Hematopoietic multipotent progenitor cell treated with erythropoietin and hydrocortisone succinate and interleukin-3 and kit ligand, for 15 days (in vitro differentiated cells): ENCODE measurements around the gene PIP5K1B.
A peak's percentile ranks its signal among the peaks of the same experiment; 100 is the strongest.
"Not testable (repeated sequence)": the region's sequence is repeated elsewhere in the genome, so short reads cannot be mapped to it uniquely, and the experiment has no call there.

ENCODE experiments used
- DNase-seq: peaks from one replicate; pipeline ENCODE4 v3.0.0-alpha.2; 2015; ENCODE audit warnings: low spot score

PIP5K1B gene

DNA sequence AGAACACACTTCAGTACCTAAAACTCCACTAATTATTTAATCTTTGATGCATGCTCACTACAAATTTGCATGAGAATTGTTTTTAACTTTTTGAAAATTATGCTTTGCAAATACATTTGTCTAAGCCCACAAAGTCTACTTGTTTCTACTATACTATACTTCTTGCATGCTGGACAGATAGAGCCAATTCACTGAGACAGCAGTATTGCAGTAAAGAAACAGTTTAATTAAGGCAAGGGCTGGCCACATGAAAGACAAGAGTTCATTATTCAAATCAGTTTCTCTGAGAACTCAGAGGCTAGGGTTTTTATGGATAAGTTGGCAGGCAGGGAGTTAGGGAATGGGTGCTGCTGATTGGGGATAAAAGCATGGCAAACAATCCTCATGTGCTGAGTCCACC lies 324.5 kb downstream of the PIP5K1B start:
- no peak for DNase-seq

DNA sequence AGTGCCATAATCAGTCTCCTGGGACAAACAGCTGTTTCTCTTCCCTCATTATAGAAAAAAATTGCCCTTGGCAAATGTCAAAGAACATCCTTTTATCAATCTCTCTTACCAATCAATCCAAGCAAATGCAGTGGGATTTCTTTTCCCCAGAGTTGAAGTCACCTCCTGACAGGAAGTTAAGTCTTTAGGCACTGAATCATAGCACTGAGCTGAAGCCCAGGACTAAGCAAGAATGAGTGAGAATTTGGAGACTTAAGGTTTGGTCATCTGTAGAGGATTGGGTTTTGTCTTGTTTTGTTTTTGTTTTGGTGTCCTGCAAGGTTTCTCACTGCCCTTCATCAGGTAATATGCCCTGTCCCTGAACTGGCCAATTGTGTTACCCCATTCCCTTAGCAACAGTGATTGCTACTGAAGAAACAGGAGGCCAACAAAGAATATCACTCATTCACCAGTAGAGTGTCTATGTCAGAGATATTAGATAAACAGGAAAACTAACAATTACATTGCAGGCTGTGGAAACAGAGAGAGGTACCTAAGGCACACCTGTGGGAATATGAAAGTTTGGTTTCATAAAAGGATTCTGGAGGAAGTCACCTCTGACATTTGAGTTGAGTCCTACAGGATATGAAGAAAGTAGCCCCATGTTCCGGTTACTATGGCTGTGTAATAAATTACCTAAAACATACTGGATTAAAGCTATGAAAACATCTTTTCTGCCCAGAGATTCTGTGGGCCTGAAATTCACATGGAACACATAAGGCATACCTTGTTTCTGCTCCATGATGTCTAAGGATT lies 326.0 kb downstream of the PIP5K1B start:
- DNase-seq: no peak

DNA sequence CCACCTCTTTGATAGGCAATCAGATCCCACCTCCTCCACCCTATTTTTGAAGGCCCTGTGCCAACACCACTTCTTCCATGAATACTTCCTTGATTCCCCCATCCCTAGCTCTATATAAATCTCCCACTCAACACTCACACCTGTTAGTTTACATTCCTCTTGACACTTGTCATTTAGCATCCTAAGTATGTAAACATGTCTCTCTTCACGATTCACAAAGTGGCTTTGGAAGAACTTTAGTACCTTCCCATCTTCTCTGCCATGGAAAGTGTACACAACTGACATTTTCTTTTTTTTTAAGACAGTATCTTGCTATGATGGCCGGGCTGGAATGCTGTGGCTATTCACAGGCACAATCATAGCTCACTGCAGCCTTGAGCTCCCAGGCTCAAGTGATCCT lies 329.0 kb downstream of the PIP5K1B start:
- DNase-seq: no peak

DNA sequence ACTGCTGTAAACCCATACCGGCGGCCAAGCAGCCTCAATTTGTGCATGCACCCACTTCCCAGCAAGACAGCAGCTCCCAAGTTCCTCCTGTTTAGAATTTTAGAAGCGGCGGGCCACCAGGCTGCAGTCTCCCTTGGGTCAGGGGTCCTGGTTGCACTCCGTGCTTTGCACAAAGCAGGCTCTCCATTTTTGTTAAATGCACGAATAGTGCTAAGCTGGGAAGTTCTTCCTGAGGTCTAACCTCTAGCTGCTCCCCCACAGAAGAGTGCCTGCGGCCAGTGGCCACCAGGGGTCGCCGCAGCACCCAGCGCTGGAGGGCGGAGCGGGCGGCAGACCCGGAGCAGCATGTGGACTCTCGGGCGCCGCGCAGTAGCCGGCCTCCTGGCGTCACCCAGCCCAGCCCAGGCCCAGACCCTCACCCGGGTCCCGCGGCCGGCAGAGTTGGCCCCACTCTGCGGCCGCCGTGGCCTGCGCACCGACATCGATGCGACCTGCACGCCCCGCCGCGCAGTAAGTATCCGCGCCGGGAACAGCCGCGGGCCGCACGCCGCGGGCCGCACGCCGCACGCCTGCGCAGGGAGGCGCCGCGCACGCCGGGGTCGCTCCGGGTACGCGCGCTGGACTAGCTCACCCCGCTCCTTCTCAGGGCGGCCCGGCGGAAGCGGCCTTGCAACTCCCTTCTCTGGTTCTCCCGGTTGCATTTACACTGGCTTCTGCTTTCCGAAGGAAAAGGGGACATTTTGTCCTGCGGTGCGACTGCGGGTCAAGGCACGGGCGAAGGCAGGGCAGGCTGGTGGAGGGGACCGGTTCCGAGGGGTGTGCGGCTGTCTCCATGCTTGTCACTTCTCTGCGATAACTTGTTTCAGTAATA lies 330.6 kb downstream of the PIP5K1B start, which contains the start of gene FXN:
Gene FXN (plus strand): TSS at position 315 of the 871 bp plus-strand sequence. CDS start 31 bp downstream, at position 346.
- DNase-seq: peak; percentile 84

DNA sequence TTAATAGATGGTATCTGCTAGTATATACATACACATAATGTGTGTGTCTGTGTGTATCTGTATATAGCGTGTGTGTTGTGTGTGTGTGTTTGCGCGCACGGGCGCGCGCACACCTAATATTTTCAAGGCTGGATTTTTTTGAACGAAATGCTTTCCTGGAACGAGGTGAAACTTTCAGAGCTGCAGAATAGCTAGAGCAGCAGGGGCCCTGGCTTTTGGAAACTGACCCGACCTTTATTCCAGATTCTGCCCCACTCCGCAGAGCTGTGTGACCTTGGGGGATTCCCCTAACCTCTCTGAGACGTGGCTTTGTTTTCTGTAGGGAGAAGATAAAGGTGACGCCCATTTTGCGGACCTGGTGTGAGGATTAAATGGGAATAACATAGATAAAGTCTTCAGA lies 331.3 kb downstream of the PIP5K1B start:
- DNase-seq: peak; percentile 59

DNA sequence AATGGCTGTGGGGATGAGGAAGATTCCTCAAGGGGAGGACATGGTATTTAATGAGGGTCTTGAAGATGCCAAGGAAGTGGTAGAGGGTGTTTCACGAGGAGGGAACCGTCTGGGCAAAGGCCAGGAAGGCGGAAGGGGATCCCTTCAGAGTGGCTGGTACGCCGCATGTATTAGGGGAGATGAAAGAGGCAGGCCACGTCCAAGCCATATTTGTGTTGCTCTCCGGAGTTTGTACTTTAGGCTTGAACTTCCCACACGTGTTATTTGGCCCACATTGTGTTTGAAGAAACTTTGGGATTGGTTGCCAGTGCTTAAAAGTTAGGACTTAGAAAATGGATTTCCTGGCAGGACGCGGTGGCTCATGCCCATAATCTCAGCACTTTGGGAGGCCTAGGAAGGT lies 331.8 kb downstream of the PIP5K1B start:
- no peak for DNase-seq

DNA sequence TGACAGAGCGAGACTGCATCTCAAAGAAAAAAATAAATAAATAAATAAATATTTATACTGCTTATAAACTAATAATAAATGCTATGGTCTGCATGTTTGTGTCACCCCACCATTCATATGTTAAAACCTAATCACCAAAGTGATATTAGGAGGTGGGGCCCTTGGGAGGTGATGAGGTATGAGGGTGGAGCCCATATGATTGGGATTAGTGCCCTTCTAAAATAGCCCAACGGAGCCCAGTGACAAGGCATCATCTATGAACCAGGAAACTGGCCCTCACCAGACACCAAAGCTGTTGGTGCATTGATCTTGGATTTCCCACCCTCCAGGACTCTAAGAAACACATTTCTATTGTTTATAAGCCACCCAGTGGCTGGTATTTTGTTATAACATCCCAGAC lies 335.6 kb downstream of the PIP5K1B start:
- DNase-seq: no peak

DNA sequence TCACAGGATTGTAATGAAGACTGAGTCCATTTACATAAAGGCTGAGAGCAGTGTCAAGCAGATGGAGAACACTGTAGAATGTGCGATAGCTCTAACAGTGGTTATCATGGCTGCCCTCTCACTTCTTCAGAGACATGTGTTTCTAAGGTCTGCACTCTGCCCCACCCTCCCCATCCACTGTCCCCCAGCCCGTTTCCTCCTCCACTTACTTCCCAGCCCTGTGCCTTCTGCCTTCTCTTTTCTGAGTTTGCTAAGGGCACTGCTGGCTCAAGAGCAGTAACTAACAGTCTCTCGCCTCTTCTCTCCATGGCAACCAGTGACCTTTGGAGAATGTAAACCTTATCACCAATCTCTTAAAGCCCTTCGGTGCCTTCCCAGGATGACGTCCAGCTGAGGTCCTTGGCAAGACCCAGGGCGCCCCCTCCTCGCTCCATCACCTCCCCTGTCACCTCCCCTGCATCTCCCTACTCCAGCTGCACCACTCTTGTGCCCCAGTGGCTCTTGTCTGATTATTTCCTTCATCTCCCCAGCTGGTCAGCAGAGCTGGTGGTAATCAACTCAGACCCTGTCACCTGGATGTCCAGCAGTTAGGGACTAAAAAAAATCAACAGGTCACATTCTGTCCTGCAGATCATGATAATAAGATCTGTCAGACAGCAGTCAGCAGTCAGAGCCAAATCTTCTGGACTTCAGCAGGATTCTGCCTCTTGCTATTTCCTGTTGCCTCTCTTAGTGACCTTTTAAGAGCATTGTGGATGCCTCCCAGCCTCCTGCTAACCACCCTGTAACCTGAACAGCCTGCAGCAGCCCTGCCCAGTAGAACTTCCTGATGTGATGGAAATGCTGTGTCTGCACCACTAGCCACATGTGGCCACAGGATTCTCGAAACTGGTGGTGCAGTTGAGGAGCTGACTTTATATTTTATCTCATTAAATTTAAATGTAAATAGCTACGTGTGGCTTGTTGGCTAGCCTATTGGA lies 339.5 kb downstream of the PIP5K1B start:
- DNase-seq: no peak

DNA sequence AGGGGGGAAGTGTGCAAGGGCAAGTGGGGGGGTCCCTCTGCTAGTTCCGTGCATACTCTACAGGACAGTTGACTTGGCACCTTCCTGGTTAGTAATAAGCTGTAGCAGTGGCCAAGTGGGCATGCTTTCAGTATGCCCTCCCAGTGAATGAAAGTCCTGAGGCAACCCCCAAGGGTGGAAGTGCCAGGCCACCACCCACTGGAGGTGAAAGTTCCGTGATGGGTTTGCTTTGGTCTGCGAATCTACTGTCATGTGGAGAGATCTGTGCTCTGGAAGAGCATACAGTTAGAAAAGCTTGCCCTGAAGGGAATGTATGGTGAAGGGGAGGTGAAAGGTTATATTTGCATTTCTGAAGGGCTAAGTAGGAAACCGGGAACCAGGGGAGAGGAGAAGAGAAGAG lies 340.8 kb downstream of the PIP5K1B start:
- DNase-seq: no peak

DNA sequence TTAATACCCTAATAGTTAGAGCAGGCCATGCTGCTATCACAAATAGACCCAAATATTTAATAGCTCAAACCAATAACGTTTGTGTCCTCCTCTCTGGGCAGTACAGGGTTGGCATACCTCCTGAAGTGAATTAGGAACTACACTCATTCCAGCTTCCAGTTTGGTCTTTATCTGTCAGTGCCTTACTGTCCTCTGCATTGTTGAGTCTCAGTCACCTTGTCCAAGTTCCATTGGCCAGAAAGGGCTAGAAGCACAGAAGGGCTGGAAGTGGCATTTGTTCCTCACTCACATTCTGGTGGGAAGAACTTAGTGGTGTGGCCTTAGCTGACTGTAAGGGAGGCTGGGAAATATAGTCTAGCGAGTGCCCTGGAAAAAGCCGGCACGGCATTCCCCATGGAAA lies 341.7 kb downstream of the PIP5K1B start:
- DNase-seq: no peak

DNA sequence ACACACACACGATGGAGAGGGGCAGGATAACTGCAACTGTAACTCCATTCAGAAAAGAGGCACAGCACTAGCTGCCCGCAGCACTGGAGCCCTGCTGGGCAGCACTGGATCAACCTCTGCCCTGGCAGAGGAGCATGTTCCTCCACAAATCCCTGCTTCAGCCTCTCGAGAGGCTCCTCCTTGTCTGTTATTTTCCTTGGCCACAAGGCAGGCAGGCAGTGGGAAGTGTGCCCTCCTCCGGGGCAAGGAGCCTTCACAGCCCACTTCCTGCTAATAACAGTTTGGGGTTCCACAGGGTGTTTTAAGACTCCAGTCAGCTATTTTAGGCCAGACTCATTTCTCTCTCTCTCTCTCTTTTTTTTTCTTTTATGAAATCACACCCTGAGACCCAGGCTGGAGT lies 342.3 kb downstream of the PIP5K1B start:
- no peak for DNase-seq

DNA sequence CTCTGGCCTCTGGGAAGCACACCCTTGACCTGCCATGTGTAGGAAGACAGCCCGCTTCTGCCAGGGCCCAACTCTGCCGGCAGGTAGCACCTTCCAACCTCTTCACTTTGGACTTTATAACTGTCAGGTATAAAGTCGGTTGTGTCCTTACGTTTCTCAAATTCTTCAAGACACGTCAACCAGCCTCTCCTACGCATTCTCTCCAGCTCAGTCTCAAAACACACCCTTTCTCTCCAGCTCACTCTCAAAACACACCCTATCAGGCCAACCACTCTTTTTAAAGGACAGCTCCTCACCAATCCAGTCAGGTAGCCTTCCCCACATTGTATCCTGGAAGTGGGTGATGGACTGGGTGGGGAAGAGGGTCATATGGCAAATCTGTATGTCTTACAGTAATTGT lies 344.1 kb downstream of the PIP5K1B start:
- no peak for DNase-seq

DNA sequence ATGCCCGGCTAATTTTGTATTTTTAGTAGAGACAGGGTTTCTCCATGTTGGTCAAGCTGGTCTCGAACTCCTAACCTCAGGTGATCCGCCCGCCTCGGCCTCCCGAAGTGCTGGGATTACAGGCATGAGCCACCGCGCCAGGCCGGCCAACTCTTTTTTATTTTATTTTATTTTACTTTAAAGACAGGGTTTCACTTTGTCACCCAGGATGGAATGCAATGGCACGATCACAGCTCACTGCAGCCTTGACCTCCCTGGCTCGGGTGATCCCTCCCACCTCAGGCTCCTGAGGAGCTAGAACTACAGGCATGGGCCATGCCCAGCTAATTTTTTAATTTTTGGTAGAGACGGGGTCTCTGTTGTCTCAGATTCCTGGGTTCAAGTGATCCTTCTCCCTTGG lies 345.9 kb downstream of the PIP5K1B start:
- not testable (repeated sequence) for DNase-seq

DNA sequence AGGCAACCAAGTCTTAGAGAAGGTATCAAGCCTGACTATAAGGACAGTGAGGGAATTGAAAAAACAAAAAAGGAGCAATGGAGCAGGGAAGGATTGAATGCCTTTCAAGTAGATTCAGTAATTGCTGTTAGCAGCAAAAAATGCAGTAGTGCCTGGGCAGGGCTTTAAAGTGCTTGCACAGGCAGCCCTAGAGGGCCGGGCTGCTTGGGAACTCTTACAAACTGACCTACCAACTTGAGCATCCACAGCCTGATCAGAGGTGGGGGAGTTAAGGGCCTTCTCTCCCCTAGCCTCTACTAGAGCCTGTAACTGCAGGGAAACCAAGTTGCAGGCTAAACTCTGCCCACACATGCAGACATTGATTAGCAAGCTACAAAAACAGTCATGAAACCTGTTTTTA lies 349.9 kb downstream of the PIP5K1B start:
- no peak for DNase-seq

DNA sequence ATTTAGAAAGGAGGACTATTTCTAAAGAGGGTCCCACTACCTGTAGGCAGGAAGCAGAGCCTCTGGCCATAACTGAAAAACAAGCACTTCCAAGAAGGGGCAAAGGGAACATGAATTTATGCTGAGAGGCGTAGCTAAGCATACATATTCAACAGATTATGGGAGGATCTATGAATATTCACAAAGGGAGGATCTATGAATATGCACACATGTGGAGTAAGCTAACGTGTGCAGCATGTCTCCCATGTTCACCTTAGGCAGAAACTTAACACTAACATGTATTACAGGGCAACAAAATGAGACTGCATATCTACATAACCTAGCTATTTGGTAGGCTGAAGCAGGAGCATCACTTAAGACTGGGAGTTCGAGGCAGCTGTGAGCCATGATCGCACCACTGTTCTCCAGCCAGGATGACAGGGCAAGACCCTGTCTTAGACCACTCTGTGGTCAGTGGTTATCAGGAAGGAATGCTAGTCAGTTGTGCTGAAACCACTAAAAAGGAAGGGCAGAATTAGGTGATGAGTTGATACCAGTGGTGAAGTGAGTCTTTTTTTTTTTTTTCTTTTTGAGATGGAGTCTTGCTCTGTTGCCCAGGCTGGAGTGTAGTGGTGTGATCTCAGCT lies 351.3 kb downstream of the PIP5K1B start:
- DNase-seq: no peak

DNA sequence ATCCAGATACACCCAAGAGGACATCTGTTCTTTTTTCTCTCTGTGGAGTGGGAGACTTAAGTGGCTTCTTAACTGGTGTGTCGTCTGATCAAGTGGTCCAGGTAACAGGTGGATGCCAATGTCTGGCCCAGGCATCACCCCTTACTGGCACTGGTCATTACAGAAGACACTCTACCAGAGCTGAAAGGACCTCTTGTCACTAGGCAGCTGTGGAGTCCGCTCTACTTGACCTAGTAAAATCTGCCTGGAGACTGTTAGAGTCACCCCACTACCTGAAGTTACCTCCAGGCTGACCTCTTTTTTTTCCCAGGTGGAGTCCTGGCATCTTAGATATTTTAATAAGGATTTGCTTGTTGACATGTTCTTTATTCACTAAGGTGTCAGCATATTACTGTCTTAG lies 353.1 kb downstream of the PIP5K1B start:
- DNase-seq: no peak
